Epithelial cell of prostate (primary cell): ENCODE measurements around the gene SCLT1.
"Not testable (repeated sequence)": the region's sequence is repeated elsewhere in the genome, so short reads cannot be mapped to it uniquely, and the experiment has no call there.

ENCODE experiments used
- DNase-seq: peaks from one replicate; pipeline ENCODE4 v3.0.0-alpha.2; 2011; ENCODE audit warnings: low read depth, low spot score
- H3K27ac ChIP-seq: fragments of 450-650 bp; 2 replicates; pipeline ENCODE4 v1.5.1; 2017; ENCODE audit warnings: mild to moderate bottlenecking

The SCLT1 gene

GRCh38 chr4:129080129-129080528 lies 13.2 kb downstream of the SCLT1 start:
- no peak overlapping the region for H3K27ac ChIP-seq
- DNase-seq = no peak

- no peak overlapping the region for H3K27ac ChIP-seq
These were observed 16.0 kb downstream of the SCLT1 start for GRCh38 chr4:129077326-129077725.

GRCh38 chr4:129069537-129069936 lies 23.8 kb downstream of the SCLT1 start:
- not testable (repeated sequence) for H3K27ac ChIP-seq, DNase-seq

More at GRCh38 chr4:129077326-129077725, 16.0 kb downstream of the SCLT1 start:
- DNase-seq = no peak

- no peak for DNase-seq
- H3K27ac ChIP-seq = no peak overlapping the region
These were observed 28.6 kb downstream of the SCLT1 start for GRCh38 chr4:129064717-129065116.

- H3K27ac ChIP-seq = no peak overlapping the region
- DNase-seq = no peak
These were observed 29.7 kb downstream of the SCLT1 start for GRCh38 chr4:129063640-129064039.

- no peak for DNase-seq
- no peak overlapping the region for H3K27ac ChIP-seq
These were observed 30.8 kb downstream of the SCLT1 start for GRCh38 chr4:129062580-129062979.

GRCh38 chr4:129059028-129059427 lies 34.3 kb downstream of the SCLT1 start:
- no peak for DNase-seq
- no peak overlapping the region for H3K27ac ChIP-seq

GRCh38 chr4:129046055-129046959 lies 47.0 kb downstream of the SCLT1 start:
- no peak for DNase-seq
- H3K27ac ChIP-seq = no peak overlapping the region

- no peak overlapping the region for H3K27ac ChIP-seq
- DNase-seq = no peak
These were observed 49.8 kb downstream of the SCLT1 start for GRCh38 chr4:129043523-129043922.

GRCh38 chr4:129040471-129040870 lies 52.9 kb downstream of the SCLT1 start:
- H3K27ac ChIP-seq = no peak overlapping the region
- DNase-seq = no peak

- DNase-seq = no peak
These were observed 56.2 kb downstream of the SCLT1 start for GRCh38 chr4:129037093-129037492.

GRCh38 chr4:129014566-129015509 lies 78.5 kb downstream of the SCLT1 start:
- no peak for DNase-seq
- no peak overlapping the region for H3K27ac ChIP-seq

More at GRCh38 chr4:129037093-129037492, 56.2 kb downstream of the SCLT1 start:
- no peak overlapping the region for H3K27ac ChIP-seq

- H3K27ac ChIP-seq = no peak overlapping the region
- DNase-seq = no peak
These were observed 85.2 kb downstream of the SCLT1 start for GRCh38 chr4:129008096-129008495.

- no peak for DNase-seq
- no peak overlapping the region for H3K27ac ChIP-seq
These were observed 106.4 kb downstream of the SCLT1 start for GRCh38 chr4:128986908-128987307.

- no peak overlapping the region for H3K27ac ChIP-seq
- no peak for DNase-seq
These were observed 107.3 kb downstream of the SCLT1 start for GRCh38 chr4:128986019-128986418.

GRCh38 chr4:128983771-128984485 lies 109.4 kb downstream of the SCLT1 start:
- H3K27ac ChIP-seq = no peak overlapping the region
- DNase-seq = no peak

- no peak for DNase-seq
- H3K27ac ChIP-seq = no peak overlapping the region
These were observed 112.0 kb downstream of the SCLT1 start for GRCh38 chr4:128981377-128981776.

GRCh38 chr4:128980816-128981326 lies 112.5 kb downstream of the SCLT1 start:
- no peak for DNase-seq
- H3K27ac ChIP-seq = no peak overlapping the region

- no peak overlapping the region for H3K27ac ChIP-seq
- peak; percentile 34 for DNase-seq
These were observed 113.4 kb downstream of the SCLT1 start for GRCh38 chr4:128979934-128980333.

GRCh38 chr4:128978985-128979384 lies 114.4 kb downstream of the SCLT1 start:
- DNase-seq = no peak
- no peak overlapping the region for H3K27ac ChIP-seq
